Kidney (tissue), 14 donors: ENCODE data around the gene FAR2. TPM values are rescaled to one million over a fixed set of nuclear protein-coding genes. Genes with fewer than 3 reads are reported as not detected.

ENCODE experiments used
- DNase-seq, 5 donors: peaks; one replicate each; pipeline ENCODE4 v3.0.0-alpha.2; 2013 to 2020
- FAIRE-seq: peaks from 2 replicates; lab custom pipeline; 2012; peaks lifted over from hg19 to GRCh38; lab: Jason Lieb, UNC
- H3K27ac ChIP-seq, 2 donors: one replicate each; pipeline ENCODE4 v1.7.0; 2013; ENCODE audit warnings: low read depth in 2 of 2, low read length in 2 of 2, inconsistent platforms in 1 of 2
- H3K27me3 ChIP-seq: one replicate; pipeline ENCODE4 v1.7.1; 2013; ENCODE audit warnings: low read length, inconsistent platforms; ENCODE audit not compliant: control insufficient read depth, insufficient read depth
- H3K36me3 ChIP-seq, 3 donors: one replicate each; pipeline versions ENCODE4 v1.7.0 to v1.7.1; 2013; ENCODE audit warnings: low read length in 3 of 3, control low read depth in 1 of 3, inconsistent platforms in 1 of 3; ENCODE audit not compliant: insufficient read depth in 3 of 3, control insufficient read depth in 2 of 3
- H3K4me1 ChIP-seq, 3 donors: one replicate each; pipeline versions ENCODE4 v1.7.0 to v1.7.1; 2013; ENCODE audit warnings: low read length in 3 of 3, inconsistent platforms in 1 of 3, low read depth in 1 of 3; ENCODE audit not compliant: control insufficient read depth in 2 of 3, insufficient read depth in 2 of 3
- H3K4me3 ChIP-seq, 3 donors: one replicate each; pipeline versions ENCODE4 v1.7.0 to v1.8.1; 2013; ENCODE audit warnings: low read length in 3 of 3, control low read depth in 1 of 3, inconsistent platforms in 1 of 3
- H3K9ac ChIP-seq, 3 donors: one replicate each; pipeline versions ENCODE4 v1.7.0 to v1.7.1; 2013; ENCODE audit warnings: low read length in 3 of 3, control low read depth in 1 of 3, inconsistent platforms in 1 of 3
- H3K9me3 ChIP-seq, 3 donors: one replicate each; pipeline versions ENCODE4 v1.7.0 to v1.7.1; 2013; ENCODE audit warnings: low read length in 3 of 3, control low read depth in 1 of 3, inconsistent platforms in 1 of 3; ENCODE audit not compliant: control insufficient read depth in 2 of 3, insufficient read depth in 1 of 3
- CTCF ChIP-seq: IDR thresholded peaks from 3 replicates; pipeline ENCODE4 v1.5.1; 2012; ENCODE audit warnings: mild to moderate bottlenecking, moderate library complexity, borderline replicate concordance; ENCODE audit not compliant: insufficient read depth; ENCODE audit errors: extremely low read depth
- intact Hi-C: fragments of 100-400 bp; cut with DNase I; formaldehyde crosslinking; loops from one replicate; pipeline ENCODE4 v1.11.1; 2022
- polyA plus RNA-seq: library from polyadenylated mRNA; stranded (reverse); fragments of 350-450 nt; fragmentation: Illumina TruSeq; extraction: RNeasy Lipid Tissue Mini Kit (QIAGEN cat#74804); gene quantifications from one replicate; pipeline ENCODE4 v1.2.3, GENCODE V29; 2014; ENCODE audit warnings: low read depth, low replicate concordance; ENCODE audit not compliant: insufficient read depth
- total RNA-seq: library from RNA; stranded (reverse); fragmentation: NEBNext Ultra II Directional; extraction: Animal tissue kit (Norgen Biotek cat#: 25700); gene quantifications from one replicate; pipeline ENCODE4 v1.2.1, GENCODE V29; 2021
- donor health status: control.
- donor health status: control.
- donor health status: control.
- donor health status: control.
- donor health status: control.
- donor health status: DM: yes; HTN: yes; CAD: no.
- donor health status: Normal renal cell carcinoma (clear cell type).

The FAR2 gene
- total and polyA plus RNA-seq, 2 donors from 2014 or later, result 3.1 to 11.5 TPM

GRCh38 chr12:29269706-29270408 lies 120.8 kb downstream of the FAR2 start:
- Histone ChIP-seq H3K4me3 (no peak overlapping the region), H3K4me1 (no peaks in the 10 kb centered on the region), H3K9ac (no peak overlapping the region), H3K36me3 (no peaks in the 10 kb centered on the region), H3K27me3 (no peaks in the 10 kb centered on the region), H3K27ac (no peak overlapping the region), H3K9me3 (no peaks in the 10 kb centered on the region)
- DNase-seq, result no peak
- intact Hi-C loops, result no loop called here
- no peak for TF ChIP-seq CTCF
- FAIRE-seq, result no peak

- Histone ChIP-seq H3K9ac (no peak overlapping the region), H3K9me3 (no peaks in the 10 kb centered on the region), H3K27me3 (no peaks in the 10 kb centered on the region), H3K36me3 (no peaks in the 10 kb centered on the region), H3K4me3 (no peak overlapping the region), H3K4me1 (no peaks in the 10 kb centered on the region), H3K27ac (no peak overlapping the region)
- TF ChIP-seq CTCF, result no peak
- no peak for FAIRE-seq
- DNase-seq, result no peak
- intact Hi-C loops, result no loop called here
Observed at GRCh38 chr12:29270446-29270845, 121.4 kb downstream of the FAR2 start.

GRCh38 chr12:29273178-29273843 lies 124.2 kb downstream of the FAR2 start:
- no peaks in the 10 kb centered on the region for H3K4me1 ChIP-seq
- DNase-seq, result peak in 1 of 5 donors; percentile 43
- no peaks in the 10 kb centered on the region for H3K9me3 ChIP-seq
- H3K36me3 ChIP-seq, result no peaks in the 10 kb centered on the region
- FAIRE-seq, result no peak
- H3K27ac ChIP-seq, result no peak overlapping the region
- TF ChIP-seq CTCF, result no peak
- H3K27me3 ChIP-seq, result no peaks in the 10 kb centered on the region
- H3K4me3 ChIP-seq, result no peak overlapping the region
- intact Hi-C loops, result no loop called here
- no peak overlapping the region for H3K9ac ChIP-seq
